SK-N-SH (cell line): Measurements from ENCODE around the gene TYMS. TPM values are rescaled to one million over a fixed set of nuclear protein-coding genes. Genes with fewer than 3 reads are reported as not detected.

Source experiments
- CTCF ChIA-PET: fragments of 300-600, 350-600 bp; formaldehyde crosslinking; extraction: SDS; loops from one replicate; lab custom pipeline; 2021; lab: Yijun Ruan, JAX
- POLR2A ChIA-PET: fragments of 350-600 bp; sonication (Branson Sonifier 250); formaldehyde crosslinking; extraction: SDS; loops from one replicate; lab custom pipeline; 2020; ENCODE audit warnings: antibody characterized with exemption, inconsistent platforms; lab: Yijun Ruan, JAX
- DNase-seq: peaks from one replicate; pipeline ENCODE4 v3.0.0; 2012
- H2AFZ ChIP-seq: fragments of 200-600 bp; sonication (generic); 2 replicates; pipeline ENCODE4 v1.8.1; 2016; ENCODE audit warnings: antibody characterized with exemption, mild to moderate bottlenecking, low read depth
- H3F3A ChIP-seq: fragments of 200-600 bp; sonication (generic); replicated peaks from 2 replicates; pipeline ENCODE3; 2016; ENCODE audit warnings: antibody characterized with exemption, mild to moderate bottlenecking; ENCODE audit not compliant: insufficient read depth
- H3K27ac ChIP-seq, 2 experiments: fragments of 200-500 bp in 1 of 2; fragments of 200-600 bp in 1 of 2; sonication (Bioruptor generic) in 1 of 2; sonication (generic), shearing (Covaris generic) in 1 of 2; 2 replicates each; pipeline versions ENCODE4 v1.5.1 to v1.6.1; 2014 to 2016; ENCODE audit warnings: low read depth in 2 of 2, inconsistent platforms in 1 of 2, low read length in 1 of 2, mild to moderate bottlenecking in 1 of 2, mixed read lengths in 1 of 2
- H3K27me3 ChIP-seq: fragments of 200-600 bp; sonication (generic), shearing (Covaris generic); 2 replicates; pipeline ENCODE4 v1.6.1; 2016; ENCODE audit warnings: mixed run types; ENCODE audit not compliant: insufficient read depth
- H3K36me3 ChIP-seq, 2 experiments: fragments of 200-500 bp in 1 of 2; fragments of 200-600 bp in 1 of 2; sonication (Bioruptor generic) in 1 of 2; sonication (generic) in 1 of 2; replicated peaks in 1 of 2; 2 replicates each; pipeline versions ENCODE3 to v1.5.1; 2014 to 2016; ENCODE audit warnings: low read length in 1 of 2, mild to moderate bottlenecking in 1 of 2; ENCODE audit not compliant: insufficient read depth in 2 of 2, control insufficient read depth in 1 of 2
- H3K4me1 ChIP-seq, 2 experiments: fragments of 200-500 bp in 1 of 2; fragments of 200-600 bp in 1 of 2; sonication (Bioruptor generic) in 1 of 2; sonication (generic), shearing (Covaris generic) in 1 of 2; 2 replicates each; pipeline versions ENCODE4 v1.5.1 to v1.6.1; 2014 to 2016; ENCODE audit warnings: low read depth in 1 of 2, low read length in 1 of 2, mixed run types in 1 of 2; ENCODE audit not compliant: insufficient read depth in 2 of 2, control insufficient read depth in 1 of 2
- H3K4me2 ChIP-seq: fragments of 200-600 bp; sonication (generic), shearing (Covaris generic); 2 replicates; pipeline ENCODE4 v1.6.1; 2017; ENCODE audit warnings: mixed run types
- H3K4me3 ChIP-seq, 2 experiments: fragments of 200-500 bp in 1 of 2; fragments of 200-600 bp in 1 of 2; sonication (Bioruptor generic) in 1 of 2; sonication (generic), shearing (Covaris generic) in 1 of 2; 2 replicates each; pipeline versions ENCODE4 v1.5.1 to v1.8.1; 2014 to 2016; ENCODE audit warnings: low read depth in 2 of 2, inconsistent platforms in 1 of 2, low read length in 1 of 2, mild to moderate bottlenecking in 1 of 2, mixed read lengths in 1 of 2, moderate library complexity in 1 of 2
- H3K79me2 ChIP-seq: fragments of 200-600 bp; sonication (generic); 2 replicates; pipeline ENCODE4 v1.8.1; 2017; ENCODE audit warnings: mild to moderate bottlenecking; ENCODE audit not compliant: insufficient read depth
- H3K9ac ChIP-seq: fragments of 200-600 bp; sonication (generic); 2 replicates; pipeline ENCODE4 v1.6.1; 2017; ENCODE audit warnings: mixed run types
- H3K9me2 ChIP-seq: fragments of 200-600 bp; sonication (generic); 2 replicates; pipeline ENCODE4 v1.6.1; 2017; ENCODE audit warnings: mixed run types
- H3K9me3 ChIP-seq: fragments of 200-600 bp; sonication (generic); 2 replicates; pipeline ENCODE4 v1.6.1; 2017; ENCODE audit warnings: mixed run types, mild to moderate bottlenecking, moderate library complexity
- H4K20me1 ChIP-seq: fragments of 200-600 bp; sonication (generic); 2 replicates; pipeline ENCODE4 v1.6.1; 2017; ENCODE audit warnings: mild to moderate bottlenecking, mixed run types; ENCODE audit not compliant: insufficient read depth
- ELF1 ChIP-seq: IDR thresholded peaks from 2 replicates; pipeline ENCODE4 v1.4.0; 2012
- EP300 ChIP-seq, 2 experiments: IDR thresholded peaks; 2 replicates each; pipeline versions ENCODE4 v1.4.0 to v1.6.1; 2012; ENCODE audit warnings: borderline replicate concordance in 1 of 2, low read depth in 1 of 2, low read length in 1 of 2
- EZH2phosphoT487 ChIP-seq: fragments of 200-600 bp; sonication (generic); IDR thresholded peaks from 2 replicates; pipeline ENCODE4 v1.6.1; 2017; ENCODE audit warnings: low read depth, mixed run types, mild to moderate bottlenecking, antibody characterized with exemption, moderate library complexity, borderline replicate concordance
- FOXJ3 ChIP-seq: sonication (generic); formaldehyde crosslinking; IDR thresholded peaks from 2 replicates; pipeline ENCODE4 v1.5.1; 2020; ENCODE audit warnings: mild to moderate bottlenecking, missing genetic modification reagents
- FOXM1 ChIP-seq: IDR thresholded peaks from 2 replicates; pipeline ENCODE4 v1.4.0; 2012; ENCODE audit warnings: low read depth, mild to moderate bottlenecking
- IRF3 ChIP-seq: fragments of 150-350 bp; IDR thresholded peaks from 2 replicates; pipeline ENCODE4 v1.6.1; 2016; ENCODE audit warnings: mild to moderate bottlenecking, low read depth, low read length
- MEF2A ChIP-seq: IDR thresholded peaks from 2 replicates; pipeline ENCODE4 v1.4.0; 2012; ENCODE audit warnings: low read depth, borderline replicate concordance
- MXI1 ChIP-seq: IDR thresholded peaks from 2 replicates; pipeline ENCODE4 v1.6.1; 2012; ENCODE audit warnings: mild to moderate bottlenecking, low read depth, low read length, improper control_type of control experiment
- NRF1 ChIP-seq: IDR thresholded peaks from 2 replicates; pipeline ENCODE4 v1.6.1; 2012; ENCODE audit warnings: low read depth, mild to moderate bottlenecking, low read length
- RAD21 ChIP-seq: IDR thresholded peaks from 2 replicates; pipeline ENCODE4 v1.6.1; 2012; ENCODE audit warnings: mild to moderate bottlenecking, low read length
- RCOR1 ChIP-seq: fragments of 150-350 bp; IDR thresholded peaks from 2 replicates; pipeline ENCODE4 v1.6.1; 2017; ENCODE audit warnings: antibody characterized with exemption, low read length
- RXRA ChIP-seq: IDR thresholded peaks from 2 replicates; pipeline ENCODE4 v1.4.0; 2012; ENCODE audit warnings: low read depth, mild to moderate bottlenecking, borderline replicate concordance
- SIN3A ChIP-seq: IDR thresholded peaks from 2 replicates; pipeline ENCODE4 v1.6.1; 2012; ENCODE audit warnings: low read depth, mild to moderate bottlenecking, low read length, moderate library complexity, borderline replicate concordance
- SMC3 ChIP-seq: IDR thresholded peaks from 2 replicates; pipeline ENCODE4 v1.6.1; 2012; ENCODE audit warnings: low read depth, low read length, improper control_type of control experiment
- USF1 ChIP-seq: IDR thresholded peaks from 2 replicates; pipeline ENCODE4 v1.4.0; 2012; ENCODE audit warnings: low read depth, borderline replicate concordance
- YY1 ChIP-seq: IDR thresholded peaks from 2 replicates; pipeline ENCODE4 v1.4.0; 2012; ENCODE audit warnings: low read depth, mild to moderate bottlenecking
- WGBS: methylation state at CpG from one replicate; pipeline ENCODE4 v1.1.6; 2017; ENCODE audit warnings: low lambda C conversion rate; 5-methylcytosine and 5-hydroxymethylcytosine counted together
- polyA plus RNA-seq, 3 experiments: library from polyadenylated mRNA; depleted of rRNA; stranded (reverse); fragments of >200 nt; gene quantifications; 2 replicates each; pipeline ENCODE4 v1.2.3, GENCODE V29; 2012
- TF ChIP-seq, protein P1 (sequence below): fragments of 200-600 bp; sonication (generic); IDR thresholded peaks from 2 replicates; pipeline ENCODE4 v1.6.1; 2017; ENCODE audit warnings: antibody characterized with exemption, mild to moderate bottlenecking, moderate library complexity
- TF ChIP-seq, protein P2 (sequence below): IDR thresholded peaks from 2 replicates; pipeline ENCODE4 v1.6.1; 2012; ENCODE audit warnings: mild to moderate bottlenecking, low read depth, low read length, moderate library complexity

The TYMS gene
- polyA plus RNA-seq, 1 of the 3 experiments (the other 2 are of a cell fraction): 101 TPM

DNA sequence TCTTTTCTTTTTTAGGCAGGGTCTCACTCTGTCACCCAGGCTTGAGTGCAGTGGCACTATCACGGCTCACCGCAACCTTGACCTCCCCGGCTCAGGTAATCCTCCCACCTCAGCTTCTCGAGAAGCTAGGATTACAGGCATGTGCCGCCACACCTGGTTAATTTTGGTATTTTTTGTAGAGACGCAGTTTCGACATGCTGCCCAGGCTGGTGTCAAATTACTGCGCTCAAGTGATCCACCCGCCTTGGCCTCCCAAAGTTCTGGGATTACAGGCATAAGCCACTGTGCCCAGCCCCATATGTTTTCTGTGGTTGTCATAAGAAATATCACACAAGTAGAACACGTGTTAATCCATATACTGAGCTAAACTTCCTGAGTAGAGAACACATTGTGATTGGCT lies 40.3 kb downstream of the TYMS start:
- DNase-seq: no peak
- H3K4me1 ChIP-seq: peaks cover 0 to under 1% of the 10 kb centered on the region in 2 experiments; a peak in 2 of 4 replicates
- no peak overlapping the region for H3K4me2 ChIP-seq
- no peaks in the 10 kb centered on the region for H4K20me1 ChIP-seq
- H3F3A ChIP-seq: no peaks in the 10 kb centered on the region
- H3K27ac ChIP-seq: no peak overlapping the region
- TF ChIP-seq FOXJ3 (CRISPR knock-in tag) (no peak), USF1 (no peak), MXI1 (no peak), RCOR1 (no peak), NRF1 (no peak), MEF2A (no peak), IRF3 (no peak), RAD21 (no peak), FOXM1 (no peak), SMC3 (no peak), EZH2phosphoT487 (no peak), SIN3A (no peak), ELF1 (no peak), RXRA (no peak), EP300 (IDR thresholded peaks at IDR 0.05; ENCODE audit: borderline replicate concordance in 1 of 2, low read depth in 1 of 2, low read length in 1 of 2) (no peak), YY1 (no peak)
- TF ChIP-seq, protein P1, sequence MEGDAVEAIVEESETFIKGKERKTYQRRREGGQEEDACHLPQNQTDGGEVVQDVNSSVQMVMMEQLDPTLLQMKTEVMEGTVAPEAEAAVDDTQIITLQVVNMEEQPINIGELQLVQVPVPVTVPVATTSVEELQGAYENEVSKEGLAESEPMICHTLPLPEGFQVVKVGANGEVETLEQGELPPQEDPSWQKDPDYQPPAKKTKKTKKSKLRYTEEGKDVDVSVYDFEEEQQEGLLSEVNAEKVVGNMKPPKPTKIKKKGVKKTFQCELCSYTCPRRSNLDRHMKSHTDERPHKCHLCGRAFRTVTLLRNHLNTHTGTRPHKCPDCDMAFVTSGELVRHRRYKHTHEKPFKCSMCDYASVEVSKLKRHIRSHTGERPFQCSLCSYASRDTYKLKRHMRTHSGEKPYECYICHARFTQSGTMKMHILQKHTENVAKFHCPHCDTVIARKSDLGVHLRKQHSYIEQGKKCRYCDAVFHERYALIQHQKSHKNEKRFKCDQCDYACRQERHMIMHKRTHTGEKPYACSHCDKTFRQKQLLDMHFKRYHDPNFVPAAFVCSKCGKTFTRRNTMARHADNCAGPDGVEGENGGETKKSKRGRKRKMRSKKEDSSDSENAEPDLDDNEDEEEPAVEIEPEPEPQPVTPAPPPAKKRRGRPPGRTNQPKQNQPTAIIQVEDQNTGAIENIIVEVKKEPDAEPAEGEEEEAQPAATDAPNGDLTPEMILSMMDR: no peak
- TF ChIP-seq, protein P2, sequence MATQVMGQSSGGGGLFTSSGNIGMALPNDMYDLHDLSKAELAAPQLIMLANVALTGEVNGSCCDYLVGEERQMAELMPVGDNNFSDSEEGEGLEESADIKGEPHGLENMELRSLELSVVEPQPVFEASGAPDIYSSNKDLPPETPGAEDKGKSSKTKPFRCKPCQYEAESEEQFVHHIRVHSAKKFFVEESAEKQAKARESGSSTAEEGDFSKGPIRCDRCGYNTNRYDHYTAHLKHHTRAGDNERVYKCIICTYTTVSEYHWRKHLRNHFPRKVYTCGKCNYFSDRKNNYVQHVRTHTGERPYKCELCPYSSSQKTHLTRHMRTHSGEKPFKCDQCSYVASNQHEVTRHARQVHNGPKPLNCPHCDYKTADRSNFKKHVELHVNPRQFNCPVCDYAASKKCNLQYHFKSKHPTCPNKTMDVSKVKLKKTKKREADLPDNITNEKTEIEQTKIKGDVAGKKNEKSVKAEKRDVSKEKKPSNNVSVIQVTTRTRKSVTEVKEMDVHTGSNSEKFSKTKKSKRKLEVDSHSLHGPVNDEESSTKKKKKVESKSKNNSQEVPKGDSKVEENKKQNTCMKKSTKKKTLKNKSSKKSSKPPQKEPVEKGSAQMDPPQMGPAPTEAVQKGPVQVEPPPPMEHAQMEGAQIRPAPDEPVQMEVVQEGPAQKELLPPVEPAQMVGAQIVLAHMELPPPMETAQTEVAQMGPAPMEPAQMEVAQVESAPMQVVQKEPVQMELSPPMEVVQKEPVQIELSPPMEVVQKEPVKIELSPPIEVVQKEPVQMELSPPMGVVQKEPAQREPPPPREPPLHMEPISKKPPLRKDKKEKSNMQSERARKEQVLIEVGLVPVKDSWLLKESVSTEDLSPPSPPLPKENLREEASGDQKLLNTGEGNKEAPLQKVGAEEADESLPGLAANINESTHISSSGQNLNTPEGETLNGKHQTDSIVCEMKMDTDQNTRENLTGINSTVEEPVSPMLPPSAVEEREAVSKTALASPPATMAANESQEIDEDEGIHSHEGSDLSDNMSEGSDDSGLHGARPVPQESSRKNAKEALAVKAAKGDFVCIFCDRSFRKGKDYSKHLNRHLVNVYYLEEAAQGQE: no peak
- H3K9me2 ChIP-seq: no peaks in the 10 kb centered on the region
- H3K9me3 ChIP-seq: no peaks in the 10 kb centered on the region
- ChIA-PET POLR2A (no interaction called here), CTCF (interaction anchor here (0.8 kb wide), 1 partner anchor 133 kb away, joined by 3 read pairs; no protein-coding TSS in a partner anchor)
- no peaks in the 10 kb centered on the region for H3K27me3 ChIP-seq
- H3K9ac ChIP-seq: no peak overlapping the region
- H3K79me2 ChIP-seq: no peaks in the 10 kb centered on the region
- WGBS: 87% methylated on average over 10 of the region's 10 CpGs
- H3K4me3 ChIP-seq: no peak overlapping the region
- no peak overlapping the region for H2AFZ ChIP-seq
- peaks cover 0 to 5% of the 10 kb centered on the region in 2 experiments for H3K36me3 ChIP-seq
